GM10248 (cell line): ENCODE results near the gene PLAAT5.

Source experiments
- CTCF ChIA-PET: fragments of 300-600 bp; sonication (Branson Sonifier 250); formaldehyde crosslinking; extraction: SDS; loops from one replicate; lab custom pipeline; 2021; ENCODE audit warnings: antibody characterized with exemption; lab: Yijun Ruan, JAX
- POLR2A ChIA-PET: fragments of 350-650 bp; sonication (Branson Sonifier 250); formaldehyde crosslinking; extraction: SDS; loops from one replicate; lab custom pipeline; 2020; ENCODE audit warnings: antibody characterized with exemption; lab: Yijun Ruan, JAX
- DNase-seq: peaks from one replicate; pipeline ENCODE4 v3.0.0; 2012; ENCODE audit errors: extremely low spot score
- CTCF ChIP-seq: IDR thresholded peaks from 2 replicates; pipeline ENCODE4 v1.5.1; 2012; ENCODE audit warnings: mild to moderate bottlenecking, low read depth; ENCODE audit errors: extremely low read depth, missing control alignments, control extremely low read depth

PLAAT5 gene

GRCh38 chr11:63523151-63523550 lies 32.2 kb upstream of the PLAAT5 start:
- POLR2A ChIA-PET = no interaction called here
- no peak for DNase-seq
- TF ChIP-seq CTCF = no peak
- CTCF ChIA-PET = interaction anchor here (1.5 to 2.1 kb wide), 2 partner anchors 44 to 148 kb away, joined by 3 to 7 read pairs; partner anchors contain the start of gene ATL3

GRCh38 chr11:63521896-63522295 lies 30.9 kb upstream of the PLAAT5 start:
- POLR2A ChIA-PET = no interaction called here
- no peak for TF ChIP-seq CTCF
- CTCF ChIA-PET = interaction anchor here (1.2 kb wide), 1 partner anchor 43 kb away, joined by 4 read pairs; no protein-coding TSS in a partner anchor
- no peak for DNase-seq

GRCh38 chr11:63520606-63521170 lies 29.7 kb upstream of the PLAAT5 start:
- no peak for TF ChIP-seq CTCF
- DNase-seq = no peak
- ChIA-PET CTCF (interaction anchor here (1.2 to 1.3 kb wide), 4 partner anchors 10 to 41 kb away, joined by 3 to 4 read pairs (median 3); no protein-coding TSS in a partner anchor), POLR2A (no interaction called here)

GRCh38 chr11:63518548-63518947 lies 27.6 kb upstream of the PLAAT5 start:
- ChIA-PET POLR2A (no interaction called here), CTCF (no interaction called here)
- no peak for TF ChIP-seq CTCF
- no peak for DNase-seq

- no peak for DNase-seq
- no peak for TF ChIP-seq CTCF
- POLR2A ChIA-PET = no interaction called here
- CTCF ChIA-PET = interaction anchor here (1.9 to 2.3 kb wide), 2 partner anchors 15 to 38 kb away, joined by 6 to 8 read pairs; no protein-coding TSS in a partner anchor
Measured at GRCh38 chr11:63517156-63517555, 26.2 kb upstream of the PLAAT5 start.

- no peak for TF ChIP-seq CTCF
- no peak for DNase-seq
- ChIA-PET CTCF (interaction anchor here (0.9 to 2.3 kb wide), 5 partner anchors 9 to 37 kb away, joined by 3 to 8 read pairs (median 3); partner anchors contain the start of gene PLAAT4), POLR2A (no interaction called here)
Measured at GRCh38 chr11:63516109-63516508, 25.1 kb upstream of the PLAAT5 start.
